ENCODE data around the gene ZNF500. TPM values are rescaled to one million over a fixed set of nuclear protein-coding genes. Genes with fewer than 3 reads are reported as not detected.

ZNF500 gene
- total RNA-seq, 1 donor from 2014 or later = 13.1 TPM

DNA sequence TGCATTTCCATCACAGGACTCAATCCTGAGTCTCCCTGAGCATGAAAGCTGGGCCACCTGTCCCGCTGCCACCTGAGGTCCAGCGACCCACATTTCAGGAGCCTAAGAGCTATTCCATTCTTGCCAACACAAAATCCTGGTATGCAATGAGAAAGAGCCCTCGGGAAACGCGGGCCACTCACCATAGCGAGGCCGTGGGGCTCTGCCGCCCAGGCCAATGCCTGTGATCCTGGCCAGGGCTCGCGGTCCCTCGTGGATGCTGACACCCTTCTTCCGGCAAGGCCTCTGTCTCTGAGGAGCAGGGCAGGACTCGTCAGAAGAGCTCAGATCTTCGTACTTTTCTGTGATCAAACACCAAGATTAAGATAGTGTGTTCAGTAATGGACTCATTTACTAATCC, 62.0 kb downstream of the ZNF500 start:
- H3K36me3 Mint-ChIP-seq (ENCODE audit: low read depth) = peaks cover 23% of the 10 kb centered on the region
- no peak overlapping the region for H3K4me3 Mint-ChIP-seq (ENCODE audit: unreplicated experiment)
- TF ChIP-seq, protein P1, sequence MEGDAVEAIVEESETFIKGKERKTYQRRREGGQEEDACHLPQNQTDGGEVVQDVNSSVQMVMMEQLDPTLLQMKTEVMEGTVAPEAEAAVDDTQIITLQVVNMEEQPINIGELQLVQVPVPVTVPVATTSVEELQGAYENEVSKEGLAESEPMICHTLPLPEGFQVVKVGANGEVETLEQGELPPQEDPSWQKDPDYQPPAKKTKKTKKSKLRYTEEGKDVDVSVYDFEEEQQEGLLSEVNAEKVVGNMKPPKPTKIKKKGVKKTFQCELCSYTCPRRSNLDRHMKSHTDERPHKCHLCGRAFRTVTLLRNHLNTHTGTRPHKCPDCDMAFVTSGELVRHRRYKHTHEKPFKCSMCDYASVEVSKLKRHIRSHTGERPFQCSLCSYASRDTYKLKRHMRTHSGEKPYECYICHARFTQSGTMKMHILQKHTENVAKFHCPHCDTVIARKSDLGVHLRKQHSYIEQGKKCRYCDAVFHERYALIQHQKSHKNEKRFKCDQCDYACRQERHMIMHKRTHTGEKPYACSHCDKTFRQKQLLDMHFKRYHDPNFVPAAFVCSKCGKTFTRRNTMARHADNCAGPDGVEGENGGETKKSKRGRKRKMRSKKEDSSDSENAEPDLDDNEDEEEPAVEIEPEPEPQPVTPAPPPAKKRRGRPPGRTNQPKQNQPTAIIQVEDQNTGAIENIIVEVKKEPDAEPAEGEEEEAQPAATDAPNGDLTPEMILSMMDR (IDR thresholded peaks at IDR 0.05) = no peak
- H3K4me1 Mint-ChIP-seq (ENCODE audit: low read depth) = peaks cover 6% of the 10 kb centered on the region
- H3K9me3 Mint-ChIP-seq (ENCODE audit: low read depth) = no peaks in the 10 kb centered on the region
- DNase-seq (ENCODE audit: low spot score) = no peak
- no peak overlapping the region for H3K27ac Mint-ChIP-seq (ENCODE audit: unreplicated experiment)
- H3K27me3 Mint-ChIP-seq (ENCODE audit: low read depth) = no peaks in the 10 kb centered on the region

DNA sequence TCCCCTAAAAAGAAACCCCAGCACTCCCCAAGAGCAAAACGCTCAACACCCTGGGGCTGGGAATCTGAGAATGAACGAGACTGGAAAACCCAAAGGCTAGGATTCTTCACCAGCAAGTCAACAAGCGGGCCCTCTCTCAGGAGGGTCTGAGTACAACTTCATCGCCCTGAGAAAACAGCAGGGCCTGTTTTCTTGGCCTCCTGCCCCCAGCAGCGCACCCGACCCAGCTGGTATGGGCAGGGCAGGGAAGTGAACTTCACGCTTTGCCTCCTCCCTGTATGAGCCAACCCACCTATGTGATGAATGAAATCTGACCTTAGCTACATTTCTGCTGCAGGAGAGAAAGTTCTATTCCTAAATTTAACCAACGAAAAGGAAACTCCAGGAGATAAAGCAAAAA, 62.5 kb downstream of the ZNF500 start:
- TF ChIP-seq, protein P1 (IDR thresholded peaks at IDR 0.05) = no peak
- H3K36me3 Mint-ChIP-seq (ENCODE audit: low read depth) = peaks cover 22% of the 10 kb centered on the region
- no peak overlapping the region for H3K4me3 Mint-ChIP-seq (ENCODE audit: unreplicated experiment)
- H3K27me3 Mint-ChIP-seq (ENCODE audit: low read depth) = no peaks in the 10 kb centered on the region
- H3K27ac Mint-ChIP-seq (ENCODE audit: unreplicated experiment) = no peak overlapping the region
- H3K9me3 Mint-ChIP-seq (ENCODE audit: low read depth) = no peaks in the 10 kb centered on the region
- DNase-seq (ENCODE audit: low spot score) = no peak
- H3K4me1 Mint-ChIP-seq (ENCODE audit: low read depth) = peaks cover 2% of the 10 kb centered on the region

DNA sequence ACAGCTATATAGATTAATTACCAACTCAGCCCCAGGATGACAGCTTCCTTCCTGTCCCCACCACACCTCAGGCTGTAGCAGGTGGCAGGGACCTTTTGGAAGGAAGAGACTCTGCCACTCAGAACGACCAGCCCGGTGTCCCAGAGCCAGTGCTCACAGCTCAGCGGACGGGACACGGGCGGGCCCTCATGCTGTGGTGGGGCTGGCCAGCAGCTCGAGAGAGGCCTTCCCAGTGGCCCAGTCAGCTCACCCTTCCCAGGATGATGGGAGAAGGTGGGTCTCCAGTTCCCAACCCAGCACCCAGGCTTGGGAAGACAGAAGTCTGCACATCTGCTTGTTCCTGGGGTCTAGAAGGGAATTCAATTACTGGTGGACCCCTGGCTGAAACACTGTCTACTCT, 63.1 kb downstream of the ZNF500 start:
- Mint-ChIP-seq H3K9me3 (ENCODE audit: low read depth) (no peaks in the 10 kb centered on the region), H3K4me3 (ENCODE audit: unreplicated experiment) (no peak overlapping the region), H3K27ac (ENCODE audit: unreplicated experiment) (no peak overlapping the region), H3K4me1 (ENCODE audit: low read depth) (no peaks in the 10 kb centered on the region), H3K36me3 (ENCODE audit: low read depth) (peaks cover 25% of the 10 kb centered on the region), H3K27me3 (ENCODE audit: low read depth) (no peaks in the 10 kb centered on the region)
- TF ChIP-seq, protein P1 (IDR thresholded peaks at IDR 0.05) = no peak
- DNase-seq (ENCODE audit: low spot score) = peak; percentile 79

DNA sequence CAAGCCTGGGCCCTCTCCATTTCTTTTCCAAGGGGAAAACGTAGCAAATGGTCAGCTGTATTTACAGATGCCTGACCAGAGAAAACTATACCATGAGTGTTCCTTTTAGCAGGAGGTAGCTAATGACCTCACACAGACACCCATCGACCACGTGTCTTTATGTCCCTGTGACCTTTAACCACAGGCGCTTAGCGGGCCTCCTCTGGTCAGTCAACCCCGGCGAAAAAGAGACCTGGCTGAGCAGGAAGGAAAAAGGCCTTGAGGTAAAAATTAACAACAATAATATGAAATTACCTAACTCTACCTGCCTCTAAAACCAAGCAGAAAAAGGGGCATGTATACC, 64.5 kb downstream of the ZNF500 start:
- peaks cover 22% of the 10 kb centered on the region for H3K36me3 Mint-ChIP-seq (ENCODE audit: low read depth)
- H3K27ac Mint-ChIP-seq (ENCODE audit: unreplicated experiment) = no peak overlapping the region
- H3K4me1 Mint-ChIP-seq (ENCODE audit: low read depth) = no peaks in the 10 kb centered on the region

GRCh38 chr16:4701791-4702465, 65.0 kb downstream of the ZNF500 start:
- H3K4me3 Mint-ChIP-seq (ENCODE audit: unreplicated experiment) = no peak overlapping the region
- H3K27ac Mint-ChIP-seq (ENCODE audit: unreplicated experiment) = no peak overlapping the region
- no peaks in the 10 kb centered on the region for H3K4me1 Mint-ChIP-seq (ENCODE audit: low read depth)
- peaks cover 20% of the 10 kb centered on the region for H3K36me3 Mint-ChIP-seq (ENCODE audit: low read depth)
- TF ChIP-seq, protein P1 (IDR thresholded peaks at IDR 0.05) = no peak
- H3K9me3 Mint-ChIP-seq (ENCODE audit: low read depth) = no peaks in the 10 kb centered on the region
- peak; percentile 92 for DNase-seq (ENCODE audit: low spot score)
- H3K27me3 Mint-ChIP-seq (ENCODE audit: low read depth) = no peaks in the 10 kb centered on the region

More for the DNA sequence above, 64.5 kb downstream of the ZNF500 start:
- peak; percentile 27 for DNase-seq (ENCODE audit: low spot score)
- TF ChIP-seq, protein P1 (IDR thresholded peaks at IDR 0.05) = no peak
- Mint-ChIP-seq H3K9me3 (ENCODE audit: low read depth) (no peaks in the 10 kb centered on the region), H3K27me3 (ENCODE audit: low read depth) (no peaks in the 10 kb centered on the region), H3K4me3 (ENCODE audit: unreplicated experiment) (no peak overlapping the region)
